Mesenteric fat pad (tissue), 1 donor: ENCODE measurements around the gene APPL1. TPM values are rescaled to one million over a fixed set of nuclear protein-coding genes. Genes with fewer than 3 reads are reported as not detected.
"Not testable (repeated sequence)": the region's sequence is repeated elsewhere in the genome, so short reads cannot be mapped to it uniquely, and the experiment has no call there.

Source experiments
- DNase-seq: peaks from one replicate; pipeline ENCODE4 v3.0.0-alpha.2; 2020; ENCODE audit warnings: low spot score
- total RNA-seq: library from RNA; stranded (reverse); fragmentation: NEBNext Ultra II Directional; extraction: Animal tissue kit (Norgen Biotek cat#: 25700); gene quantifications from one replicate; pipeline ENCODE4 v1.2.1, GENCODE V29; 2021
- donor health status: DM: yes; HTN: yes; CAD: no.

APPL1 gene
- total RNA-seq, 1 donor from 2014 or later = 40.9 TPM

GRCh38 chr3:57261929-57262328, 34.4 kb downstream of the APPL1 start:
- DNase-seq = no peak

- DNase-seq = no peak
Observed at GRCh38 chr3:57268416-57268815, 40.9 kb downstream of the APPL1 start.

GRCh38 chr3:57274845-57275244, 47.3 kb downstream of the APPL1 start:
- DNase-seq = no peak

GRCh38 chr3:57275393-57275792, 47.9 kb downstream of the APPL1 start:
- DNase-seq = no peak

GRCh38 chr3:57278237-57278636, 50.7 kb downstream of the APPL1 start:
- no peak for DNase-seq

- DNase-seq = no peak
Observed at GRCh38 chr3:57279685-57280084, 52.2 kb downstream of the APPL1 start.

- no peak for DNase-seq
Observed at GRCh38 chr3:57281715-57282114, 54.2 kb downstream of the APPL1 start.

- DNase-seq = no peak
Observed at GRCh38 chr3:57283334-57283733, 55.8 kb downstream of the APPL1 start.

GRCh38 chr3:57287205-57287604, 59.7 kb downstream of the APPL1 start:
- no peak for DNase-seq

- DNase-seq = no peak
Observed at GRCh38 chr3:57288403-57288802, 60.9 kb downstream of the APPL1 start.

GRCh38 chr3:57292159-57292896, 64.8 kb downstream of the APPL1 start, which contains the start of gene ASB14:
ASB14 (minus strand) TSS chr3:57292685; CDS start chr3:57292033, 652 bp downstream.
- DNase-seq = no peak

- no peak for DNase-seq
Observed at GRCh38 chr3:57292897-57293526, 65.5 kb downstream of the APPL1 start.

GRCh38 chr3:57298041-57298440, 70.5 kb downstream of the APPL1 start:
- no peak for DNase-seq

GRCh38 chr3:57303520-57303919, 76.0 kb downstream of the APPL1 start:
- not testable (repeated sequence) for DNase-seq

- DNase-seq = no peak
Observed at GRCh38 chr3:57309769-57310360, 82.3 kb downstream of the APPL1 start.

GRCh38 chr3:57314204-57314603, 86.7 kb downstream of the APPL1 start:
- no peak for DNase-seq

Other genes starting within 250 kb of the APPL1 start
- not detected for gene SPATA12, start 167.1 kb upstream of the APPL1 start, total RNA-seq
- 3.5 TPM for gene IL17RD, start 62.4 kb upstream of the APPL1 start, total RNA-seq
- not detected for gene HESX1, start 27.8 kb upstream of the APPL1 start, total RNA-seq
- not detected for gene ASB14, start 65.0 kb downstream of the APPL1 start, total RNA-seq